Measurements from ENCODE around the gene TMEM131. TPM values are rescaled to one million over a fixed set of nuclear protein-coding genes. Genes with fewer than 3 reads are reported as not detected.

The TMEM131 gene
- total and polyA plus RNA-seq, 2 of the 8 experiments (the other 6 are each of a cell fraction or from before 2014, with no cell fraction given) = 9.7 to 22.9 TPM

DNA sequence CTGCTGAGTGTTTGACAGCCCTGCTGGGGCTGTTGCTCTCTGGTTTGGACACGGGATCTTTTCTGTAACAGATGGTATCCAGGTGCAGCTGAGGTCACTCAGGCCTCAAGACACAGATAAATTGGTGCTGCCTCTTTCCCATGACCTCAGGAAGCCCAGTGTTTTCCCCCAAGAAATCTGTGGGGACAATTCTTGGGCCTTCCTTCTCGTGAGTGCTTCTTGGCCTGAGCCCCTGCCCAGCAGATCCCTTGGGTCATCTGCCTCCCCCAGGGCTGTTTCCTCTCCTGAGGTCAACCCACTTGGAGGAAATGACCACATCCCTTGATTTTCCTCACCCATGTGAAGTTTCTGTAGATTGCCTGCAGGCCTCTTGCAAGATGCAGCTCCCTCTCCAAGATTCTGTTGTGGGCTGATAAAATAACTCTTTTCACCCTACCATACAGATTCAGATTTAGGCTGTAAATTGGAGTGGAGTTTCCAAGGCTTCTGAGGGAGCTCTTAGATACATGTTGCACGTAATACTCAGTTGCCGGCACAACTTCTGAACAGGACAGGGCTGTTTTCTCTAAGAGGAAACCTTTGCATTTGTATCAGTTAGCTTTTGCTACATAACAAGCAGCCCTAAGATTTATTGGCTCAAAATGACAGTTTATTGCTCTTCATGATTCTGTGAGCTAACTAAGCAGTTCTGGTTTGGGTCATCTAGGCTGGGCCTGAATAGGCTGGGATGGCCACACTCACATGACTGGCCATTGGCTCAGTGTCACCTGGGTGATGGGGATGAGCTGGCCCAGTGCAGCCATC is 269.3 kb downstream of the TMEM131 start:
- no peak for DNase-seq (ENCODE audit: low read depth in 1 of 2, low spot score in 2 of 2)
- ChIA-PET POLR2A (ENCODE audit: partially characterized antibody) (interaction anchor here (1.2 kb wide), 2 partner anchors 9 to 80 kb away, joined by 3 read pairs; partner anchors contain the start of gene COX5B), CTCF (ENCODE audit: partially characterized antibody) (interaction anchor here (0.6 to 11.0 kb wide), 7 partner anchors 14 to 29 kb away, joined by 3 to 105 read pairs (median 4); no protein-coding TSS in a partner anchor)
- TF ChIP-seq EP300 (IDR thresholded peaks at IDR 0.05; ENCODE audit: borderline replicate concordance in 1 of 2, low read depth in 2 of 2, low read length in 2 of 2) (no peak), NRF1 (IDR thresholded peaks at IDR 0.05; ENCODE audit: low read depth, low read length) (no peak), RBBP5 (IDR thresholded peaks at IDR 0.05; ENCODE audit: borderline replicate concordance, low read depth, low read length) (no peak), CEBPB (IDR thresholded peaks at IDR 0.05; ENCODE audit: low read depth, low read length) (no peak), BRCA1 (IDR thresholded peaks at IDR 0.05; ENCODE audit: low read depth, low read length) (no peak), KDM5A (IDR thresholded peaks at IDR 0.05; ENCODE audit: low read length) (no peak), E2F6 (IDR thresholded peaks at IDR 0.05) (no peak), SIX5 (IDR thresholded peaks at IDR 0.05; ENCODE audit: low read depth, low read length) (no peak), SP4 (IDR thresholded peaks at IDR 0.05; ENCODE audit: low read length) (no peak), SUZ12 (IDR thresholded peaks at IDR 0.05; ENCODE audit: low read length) (no peak), KDM1A (IDR thresholded peaks at IDR 0.05; ENCODE audit: borderline replicate concordance, low read length) (no peak)
- TF ChIP-seq, protein P1, sequence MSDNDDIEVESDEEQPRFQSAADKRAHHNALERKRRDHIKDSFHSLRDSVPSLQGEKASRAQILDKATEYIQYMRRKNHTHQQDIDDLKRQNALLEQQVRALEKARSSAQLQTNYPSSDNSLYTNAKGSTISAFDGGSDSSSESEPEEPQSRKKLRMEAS (IDR thresholded peaks at IDR 0.05) = no peak

More for the DNA sequence above, 269.3 kb downstream of the TMEM131 start:
- Histone ChIP-seq H2BK120ac (replicated peaks; ENCODE audit: low read depth, low read length) (no peak overlapping the region), H3K79me2 (ENCODE audit: control insufficient read depth in 1 of 2, insufficient read depth in 2 of 2, low read length in 2 of 2) (no peaks in the 10 kb centered on the region), H3K18ac (ENCODE audit: extremely low read depth, low read length) (no peak overlapping the region), H3K4me1 (replicated peaks in 1 of 4; ENCODE audit: control insufficient read depth in 3 of 4, insufficient read depth in 4 of 4, low read length in 3 of 4) (no peaks in the 10 kb centered on the region; a peak in 1 of 7 replicates), H3K9ac (replicated peaks in 1 of 4; ENCODE audit: extremely low read depth in 1 of 4, low read depth in 3 of 4, low read length in 3 of 4) (no peak overlapping the region), H3K27ac (ENCODE audit: low read depth, low read length) (no peak overlapping the region), H3K4me2 (ENCODE audit: insufficient read depth in 1 of 2, low read depth in 2 of 2, low read length in 2 of 2) (no peak overlapping the region), H4K8ac (ENCODE audit: extremely low read depth, insufficient read depth, low read length) (no peak overlapping the region), H4K20me1 (replicated peaks in 1 of 2; ENCODE audit: control insufficient read depth in 1 of 2, insufficient read depth in 2 of 2, low read length in 2 of 2) (no peaks in the 10 kb centered on the region), H3K4me3 (ENCODE audit: extremely low read depth in 1 of 4, insufficient read depth in 2 of 4, low read depth in 3 of 4, low read length in 4 of 4) (no peak overlapping the region), H3K23ac (ENCODE audit: insufficient read length) (no peak overlapping the region), H3K9me3 (ENCODE audit: insufficient read depth in 2 of 2, low read depth in 1 of 2, low read length in 1 of 2) (no peaks in the 10 kb centered on the region), H4K5ac (ENCODE audit: insufficient read length, low read depth, low read length) (no peak overlapping the region), H4K91ac (replicated peaks; ENCODE audit: insufficient read length, low read length) (no peak overlapping the region), H3K14ac (ENCODE audit: insufficient read length) (no peak overlapping the region), H3K4ac (replicated peaks; ENCODE audit: insufficient read length, low read depth, low read length) (no peak overlapping the region), H3K79me1 (ENCODE audit: low read depth, low read length) (no peaks in the 10 kb centered on the region), H2AK5ac (ENCODE audit: low read depth, low read length) (no peak overlapping the region), H3K36me3 (ENCODE audit: control insufficient read depth in 2 of 4, insufficient read depth in 4 of 4, low read length in 3 of 4) (no peaks in the 10 kb centered on the region), H2BK20ac (ENCODE audit: low read length) (no peak overlapping the region), H3K56ac (replicated peaks; ENCODE audit: insufficient read length, low read depth, low read length) (no peak overlapping the region), H2AFZ (ENCODE audit: low read length) (no peak overlapping the region), H3K23me2 (ENCODE audit: low read depth, low read length) (no peaks in the 10 kb centered on the region), H2BK12ac (ENCODE audit: low read depth, low read length) (no peak overlapping the region), H2BK5ac (ENCODE audit: low read depth, low read length) (no peak overlapping the region), H2BK15ac (ENCODE audit: low read length) (no peak overlapping the region), H3K27me3 (replicated peaks in 1 of 4; ENCODE audit: control insufficient read depth in 3 of 4, extremely low read depth in 1 of 4, insufficient read depth in 3 of 4, low read length in 3 of 4) (no peaks in the 10 kb centered on the region)
- 72% methylated on average over 4 of the region's 4 CpGs; no CpG with 5 or more reads in 1 of the 2 experiments for WGBS, 2 experiments (ENCODE audit: extremely low coverage in 1 of 2, insufficient coverage in 1 of 2, insufficient read length in 1 of 2, insufficient replicate concordance in 2 of 2, low coverage in 1 of 2, low lambda C conversion rate in 2 of 2, missing lambda C conversion rate in 1 of 2)
- no peak for FAIRE-seq

Measured in H1 (cell line).